Measurements from ENCODE around the gene NRAP. TPM values are rescaled to one million over a fixed set of nuclear protein-coding genes. Genes with fewer than 3 reads are reported as not detected.

Gene NRAP
- total and polyA plus RNA-seq, 2 of the 4 experiments (the other 2 are of a cell fraction), result not detected

GRCh38 chr10:113689574-113689973, 25.7 kb upstream of the NRAP start:
- BruUV-seq (replicated peaks), result no TSS peak
- no peak for TF ChIP-seq SMC3 (IDR thresholded peaks at IDR 0.05; ENCODE audit: low read depth, low read length)
- TF ChIP-seq MXI1 (IDR thresholded peaks at IDR 0.05; ENCODE audit: borderline replicate concordance, low read depth, low read length), result no peak
- no peak for TF ChIP-seq MAZ (IDR thresholded peaks at IDR 0.05; ENCODE audit: borderline replicate concordance, low read depth, low read length)
- no peak for TF ChIP-seq NFE2L2 (IDR thresholded peaks at IDR 0.05; ENCODE audit: low read depth, low read length)
- TF ChIP-seq RCOR1 (IDR thresholded peaks at IDR 0.05; ENCODE audit: insufficient replicate concordance, low read length), result no peak
- TF ChIP-seq POLR2A (IDR thresholded peaks at IDR 0.05; ENCODE audit: low read depth, low read length), result no peak
- TF ChIP-seq CEBPB (IDR thresholded peaks at IDR 0.05; ENCODE audit: low read depth, low read length), result no peak
- no peak for TF ChIP-seq RAD21 (IDR thresholded peaks at IDR 0.05; ENCODE audit: low read length)
- TF ChIP-seq, protein P1, sequence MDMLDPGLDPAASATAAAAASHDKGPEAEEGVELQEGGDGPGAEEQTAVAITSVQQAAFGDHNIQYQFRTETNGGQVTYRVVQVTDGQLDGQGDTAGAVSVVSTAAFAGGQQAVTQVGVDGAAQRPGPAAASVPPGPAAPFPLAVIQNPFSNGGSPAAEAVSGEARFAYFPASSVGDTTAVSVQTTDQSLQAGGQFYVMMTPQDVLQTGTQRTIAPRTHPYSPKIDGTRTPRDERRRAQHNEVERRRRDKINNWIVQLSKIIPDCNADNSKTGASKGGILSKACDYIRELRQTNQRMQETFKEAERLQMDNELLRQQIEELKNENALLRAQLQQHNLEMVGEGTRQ (IDR thresholded peaks at IDR 0.05; ENCODE audit: low read depth, low read length), result no peak
- TF ChIP-seq CHD1 (IDR thresholded peaks at IDR 0.05; ENCODE audit: low read depth, low read length), result no peak
- H3K4ac ChIP-seq (ENCODE audit: low read depth, low read length), result no peak overlapping the region
- H3K4me3 ChIP-seq (ENCODE audit: insufficient read depth, low read depth, low read length), result no peak overlapping the region
- H3K9me1 ChIP-seq (ENCODE audit: insufficient read depth, low read length), result no peaks in the 10 kb centered on the region; the same call in 1 of the 2 replicates
- DNase-seq (no peak), ATAC-seq (ENCODE audit: low read depth) (no peak)
- no peak overlapping the region for H3K23ac ChIP-seq (ENCODE audit: low read depth, low read length)
- no peaks in the 10 kb centered on the region for H3K27me3 ChIP-seq (ENCODE audit: control insufficient read depth, insufficient read depth, low read length)
- no CpG with 5 or more reads among the region's 3 CpGs for WGBS, 2 experiments (ENCODE audit: extremely low coverage in 2 of 2, insufficient read length in 1 of 2)
- ChIA-PET POLR2A (ENCODE audit: unreplicated experiment) (no interaction called here), CTCF (no interaction called here)
- H3K4me1 ChIP-seq (ENCODE audit: control insufficient read depth, insufficient read depth, low read length), result no peaks in the 10 kb centered on the region
- in situ Hi-C loops (cut with MboI; ENCODE audit: low sequenced_read_pairs), result no loop called here
- H4K5ac ChIP-seq (ENCODE audit: low read depth, low read length), result no peak overlapping the region
- H4K20me1 ChIP-seq (ENCODE audit: insufficient read depth, low read length), result peaks cover 10% of the 10 kb centered on the region
- dilution Hi-C loops (cut with HindIII; ENCODE audit: low sequenced_read_pairs, unreplicated experiment), result no loop called here
- peaks cover 6% of the 10 kb centered on the region for H3K9me3 ChIP-seq (ENCODE audit: control insufficient read depth, insufficient read depth, low read length)
- H2AFZ ChIP-seq (replicated peaks; ENCODE audit: low read length, poor library complexity), result no peak overlapping the region
- H2BK20ac ChIP-seq (ENCODE audit: low read depth, low read length), result no peak overlapping the region
- no peak overlapping the region for H3K4me2 ChIP-seq (ENCODE audit: low read depth, low read length)
- no peak overlapping the region for H3K18ac ChIP-seq (ENCODE audit: low read depth, low read length)
- H3K14ac ChIP-seq (replicated peaks; ENCODE audit: low read depth, low read length), result no peak overlapping the region
- H2BK120ac ChIP-seq (ENCODE audit: low read depth, low read length), result no peak overlapping the region
- peaks cover 26% of the 10 kb centered on the region in 2 experiments for H3K79me1 ChIP-seq (ENCODE audit: low read depth in 1 of 2, low read length in 2 of 2)
- no peak overlapping the region for H4K91ac ChIP-seq (ENCODE audit: insufficient read depth, low read depth, low read length)
- peaks cover 9% of the 10 kb centered on the region for H3K36me3 ChIP-seq (ENCODE audit: control insufficient read depth, insufficient read depth, low read length)
- no peak overlapping the region for H3K9ac ChIP-seq (ENCODE audit: low read depth, low read length)
- H4K8ac ChIP-seq (ENCODE audit: low read depth in 2 of 2, low read length in 2 of 2), result no peak overlapping the region
- H3K27ac ChIP-seq (ENCODE audit: insufficient read depth, low read length), result no peak overlapping the region
- intact Hi-C loops (cut with micrococcal nuclease), result no loop called here
- no peak overlapping the region for H2AK5ac ChIP-seq (ENCODE audit: low read depth, low read length)
- H2AK9ac ChIP-seq (replicated peaks; ENCODE audit: low read depth, low read length, poor library complexity), result no peak overlapping the region
- H3K56ac ChIP-seq (ENCODE audit: extremely low read depth, insufficient read depth, low read length), result no peak overlapping the region
- no peak overlapping the region for H2BK5ac ChIP-seq (ENCODE audit: low read depth, low read length, poor library complexity, severe bottlenecking)
- H2BK15ac ChIP-seq (ENCODE audit: low read depth, low read length), result no peak overlapping the region
